Measurements from ENCODE around the gene ATXN7. TPM values are rescaled to one million over a fixed set of nuclear protein-coding genes. Genes with fewer than 3 reads are reported as not detected.

The ATXN7 gene
- total RNA-seq, 1 experiment from 2014 or later = 27.5 TPM

- no peak overlapping the region for H3K9ac ChIP-seq (ENCODE audit: low read length)
- no peaks in the 10 kb centered on the region for H3K9me2 ChIP-seq (ENCODE audit: insufficient read depth)
- no peak overlapping the region for H3K4me3 ChIP-seq (replicated peaks in 1 of 2; ENCODE audit: low read depth in 1 of 2, low read length in 2 of 2)
- H3K36me3 ChIP-seq (ENCODE audit: control insufficient read depth in 1 of 2, insufficient read depth in 2 of 2, low read length in 2 of 2) = no peaks in the 10 kb centered on the region; a peak in 1 of 4 replicates
- no peaks in the 10 kb centered on the region for H4K20me1 ChIP-seq (ENCODE audit: insufficient read depth)
- H2AFZ ChIP-seq (ENCODE audit: low read depth, low read length, poor library complexity, severe bottlenecking) = no peak overlapping the region
- ChIA-PET CTCF (no interaction called here), RAD21 (ENCODE audit: low non-redundant PET in 1 of 2, low total read pairs in 2 of 2, uncharacterized antibody in 2 of 2, unreplicated experiment in 2 of 2) (no interaction called here), POLR2A (no interaction called here)
- intact Hi-C loops (cut with micrococcal nuclease) = no loop called here
- TF ChIP-seq SIN3A (IDR thresholded peaks at IDR 0.05; ENCODE audit: low read depth) (no peak), SP1 (IDR thresholded peaks at IDR 0.05; ENCODE audit: low read depth) (no peak), FOSL1 (IDR thresholded peaks at IDR 0.05; ENCODE audit: low read depth) (no peak), JUND (IDR thresholded peaks at IDR 0.05) (no peak), SRF (IDR thresholded peaks at IDR 0.05; ENCODE audit: low read depth) (no peak), YY1 (IDR thresholded peaks at IDR 0.05; ENCODE audit: extremely low read depth, insufficient replicate concordance, low read depth, low read length) (no peak), ZFX (IDR thresholded peaks at IDR 0.05) (no peak), EZH2phosphoT487 (IDR thresholded peaks at IDR 0.05; ENCODE audit: borderline replicate concordance) (no peak), CEBPB (IDR thresholded peaks at IDR 0.05; ENCODE audit: low read depth) (no peak), EGR1 (IDR thresholded peaks at IDR 0.05; ENCODE audit: low read depth) (no peak), EZH2 (IDR thresholded peaks at IDR 0.05) (no peak)
- TF ChIP-seq, protein P1, sequence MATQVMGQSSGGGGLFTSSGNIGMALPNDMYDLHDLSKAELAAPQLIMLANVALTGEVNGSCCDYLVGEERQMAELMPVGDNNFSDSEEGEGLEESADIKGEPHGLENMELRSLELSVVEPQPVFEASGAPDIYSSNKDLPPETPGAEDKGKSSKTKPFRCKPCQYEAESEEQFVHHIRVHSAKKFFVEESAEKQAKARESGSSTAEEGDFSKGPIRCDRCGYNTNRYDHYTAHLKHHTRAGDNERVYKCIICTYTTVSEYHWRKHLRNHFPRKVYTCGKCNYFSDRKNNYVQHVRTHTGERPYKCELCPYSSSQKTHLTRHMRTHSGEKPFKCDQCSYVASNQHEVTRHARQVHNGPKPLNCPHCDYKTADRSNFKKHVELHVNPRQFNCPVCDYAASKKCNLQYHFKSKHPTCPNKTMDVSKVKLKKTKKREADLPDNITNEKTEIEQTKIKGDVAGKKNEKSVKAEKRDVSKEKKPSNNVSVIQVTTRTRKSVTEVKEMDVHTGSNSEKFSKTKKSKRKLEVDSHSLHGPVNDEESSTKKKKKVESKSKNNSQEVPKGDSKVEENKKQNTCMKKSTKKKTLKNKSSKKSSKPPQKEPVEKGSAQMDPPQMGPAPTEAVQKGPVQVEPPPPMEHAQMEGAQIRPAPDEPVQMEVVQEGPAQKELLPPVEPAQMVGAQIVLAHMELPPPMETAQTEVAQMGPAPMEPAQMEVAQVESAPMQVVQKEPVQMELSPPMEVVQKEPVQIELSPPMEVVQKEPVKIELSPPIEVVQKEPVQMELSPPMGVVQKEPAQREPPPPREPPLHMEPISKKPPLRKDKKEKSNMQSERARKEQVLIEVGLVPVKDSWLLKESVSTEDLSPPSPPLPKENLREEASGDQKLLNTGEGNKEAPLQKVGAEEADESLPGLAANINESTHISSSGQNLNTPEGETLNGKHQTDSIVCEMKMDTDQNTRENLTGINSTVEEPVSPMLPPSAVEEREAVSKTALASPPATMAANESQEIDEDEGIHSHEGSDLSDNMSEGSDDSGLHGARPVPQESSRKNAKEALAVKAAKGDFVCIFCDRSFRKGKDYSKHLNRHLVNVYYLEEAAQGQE (IDR thresholded peaks at IDR 0.05; ENCODE audit: low read depth) = no peak
- TF ChIP-seq, protein P2, sequence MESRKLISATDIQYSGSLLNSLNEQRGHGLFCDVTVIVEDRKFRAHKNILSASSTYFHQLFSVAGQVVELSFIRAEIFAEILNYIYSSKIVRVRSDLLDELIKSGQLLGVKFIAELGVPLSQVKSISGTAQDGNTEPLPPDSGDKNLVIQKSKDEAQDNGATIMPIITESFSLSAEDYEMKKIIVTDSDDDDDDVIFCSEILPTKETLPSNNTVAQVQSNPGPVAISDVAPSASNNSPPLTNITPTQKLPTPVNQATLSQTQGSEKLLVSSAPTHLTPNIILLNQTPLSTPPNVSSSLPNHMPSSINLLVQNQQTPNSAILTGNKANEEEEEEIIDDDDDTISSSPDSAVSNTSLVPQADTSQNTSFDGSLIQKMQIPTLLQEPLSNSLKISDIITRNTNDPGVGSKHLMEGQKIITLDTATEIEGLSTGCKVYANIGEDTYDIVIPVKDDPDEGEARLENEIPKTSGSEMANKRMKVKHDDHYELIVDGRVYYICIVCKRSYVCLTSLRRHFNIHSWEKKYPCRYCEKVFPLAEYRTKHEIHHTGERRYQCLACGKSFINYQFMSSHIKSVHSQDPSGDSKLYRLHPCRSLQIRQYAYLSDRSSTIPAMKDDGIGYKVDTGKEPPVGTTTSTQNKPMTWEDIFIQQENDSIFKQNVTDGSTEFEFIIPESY (IDR thresholded peaks at IDR 0.05; ENCODE audit: extremely low read depth, insufficient replicate concordance, low read length) = no peak
- H3K27ac ChIP-seq (ENCODE audit: low read depth, low read length) = no peak overlapping the region
- no peaks in the 10 kb centered on the region for H3K4me1 ChIP-seq (ENCODE audit: control insufficient read depth in 1 of 2, insufficient read depth in 2 of 2, low read length in 2 of 2)
- H3K4me2 ChIP-seq (ENCODE audit: low read length) = no peak overlapping the region
- no peak for ATAC-seq
- H3K79me2 ChIP-seq (ENCODE audit: insufficient read depth, low read length) = peaks cover 3% of the 10 kb centered on the region
- no TSS peak for BruUV-seq (replicated peaks)
- H3K9me3 ChIP-seq (ENCODE audit: control insufficient read depth in 1 of 2, insufficient read depth in 1 of 2, low read depth in 1 of 2, low read length in 2 of 2) = no peaks in the 10 kb centered on the region
- no peak for DNase-seq (ENCODE audit: low read depth, low spot score)
- no peaks in the 10 kb centered on the region for H3K27me3 ChIP-seq (ENCODE audit: insufficient read depth, low read length)
Measured at GRCh38 chr3:63892773-63893352, 29.2 kb downstream of the ATXN7 start.

Data from HCT116 (cell line).